HEK293 (cell line): Measurements from ENCODE around the gene PRKCZ.
A peak's percentile ranks its signal among the peaks of the same experiment; 100 is the strongest.

Source experiments
- CTCF ChIP-seq: fragments of 450-650 bp; formaldehyde crosslinking; IDR thresholded peaks from 2 replicates; pipeline ENCODE4 v1.5.1; 2016; ENCODE audit warnings: missing biosample characterization, missing genetic modification characterization
- HOXA7 ChIP-seq: sonication (generic); formaldehyde crosslinking; IDR thresholded peaks from 2 replicates; pipeline ENCODE4 v1.8.1; 2022; ENCODE audit warnings: missing genetic modification reagents, borderline replicate concordance
- IKZF3 ChIP-seq: fragments of 450-650 bp; IDR thresholded peaks from 2 replicates; pipeline ENCODE4 v1.5.0; 2018; ENCODE audit warnings: missing biosample characterization, mild to moderate bottlenecking, missing genetic modification characterization, moderate library complexity
- PRDM10 ChIP-seq: fragments of 450-650 bp; formaldehyde crosslinking; IDR thresholded peaks from 2 replicates; pipeline ENCODE4 v1.5.1; 2016; ENCODE audit warnings: missing biosample characterization, missing genetic modification characterization
- ZNF133 ChIP-seq: fragments of 450-650 bp; formaldehyde crosslinking; IDR thresholded peaks from 2 replicates; pipeline ENCODE4 v1.5.1; 2016; ENCODE audit warnings: missing biosample characterization, missing genetic modification characterization
- ZNF146 ChIP-seq: fragments of 450-650 bp; formaldehyde crosslinking; IDR thresholded peaks from 2 replicates; pipeline ENCODE4 v1.5.1; 2016; ENCODE audit warnings: missing biosample characterization, missing genetic modification characterization
- ZNF18 ChIP-seq: fragments of 450-650 bp; formaldehyde crosslinking; IDR thresholded peaks from 2 replicates; pipeline ENCODE4 v1.5.1; 2016; ENCODE audit warnings: missing biosample characterization, missing genetic modification characterization
- ZNF266 ChIP-seq: fragments of 450-650 bp; formaldehyde crosslinking; IDR thresholded peaks from 2 replicates; pipeline ENCODE4 v1.5.1; 2016; ENCODE audit warnings: missing biosample characterization, missing genetic modification characterization, low read depth
- ZNF274 ChIP-seq, 2 experiments: fragments of 200-500 bp in 1 of 2; fragments of 450-650 bp in 1 of 2; sonication (Bioruptor generic) in 1 of 2; formaldehyde crosslinking in 1 of 2; IDR thresholded peaks; 2 replicates each; pipeline versions ENCODE4 v1.5.1 to v1.6.1; 2014 to 2016; ENCODE audit warnings: borderline replicate concordance in 1 of 2, inconsistent platforms in 1 of 2, low read length in 1 of 2, missing biosample characterization in 1 of 2, missing genetic modification characterization in 1 of 2
- ZNF341 ChIP-seq: fragments of 450-650 bp; formaldehyde crosslinking; IDR thresholded peaks from 2 replicates; pipeline ENCODE4; 2016; ENCODE audit warnings: low read depth, missing biosample characterization, missing genetic modification characterization
- ZNF600 ChIP-seq: fragments of 450-650 bp; formaldehyde crosslinking; IDR thresholded peaks from 2 replicates; pipeline ENCODE4 v1.5.1; 2016; ENCODE audit warnings: missing biosample characterization, missing genetic modification characterization
- ZNF645 ChIP-seq: fragments of 450-650 bp; formaldehyde crosslinking; IDR thresholded peaks from 2 replicates; pipeline ENCODE4; 2016; ENCODE audit warnings: missing biosample characterization, missing genetic modification characterization

GRCh38 chr1:2181752-2182151, 131.5 kb downstream of the PRKCZ start:
- no peak for TF ChIP-seq CTCF
- no peak for TF ChIP-seq IKZF3 (tag by site-specific recombination)
- TF ChIP-seq ZNF341 (tag by site-specific recombination) = peak; percentile 81
- TF ChIP-seq ZNF274 (IDR thresholded peaks at IDR 0.05; ENCODE audit: low read length) = no peak
- no peak for TF ChIP-seq ZNF274 (tag by site-specific recombination; IDR thresholded peaks at IDR 0.05; ENCODE audit: borderline replicate concordance)
- TF ChIP-seq ZNF133 = no peak
- no peak for TF ChIP-seq ZNF645 (tag by site-specific recombination)
- TF ChIP-seq ZNF146 (tag by site-specific recombination) = no peak
- TF ChIP-seq ZNF266 (tag by site-specific recombination) = no peak
- TF ChIP-seq HOXA7 (CRISPR knock-in tag) = no peak
- no peak for TF ChIP-seq ZNF600
- no peak for TF ChIP-seq ZNF18 (tag by site-specific recombination)
- no peak for TF ChIP-seq PRDM10 (tag by site-specific recombination)
